Mucosa of descending colon (tissue), 3 donors: Measurements from ENCODE around the gene LHFPL3. TPM values are rescaled to one million over a fixed set of nuclear protein-coding genes. Genes with fewer than 3 reads are reported as not detected.

Experiments
- ATAC-seq: fragments of 200-7000 bp; cut with Tn5 transposase; one replicate; pipeline ENCODE4 v1.9.1; 2020; ENCODE audit warnings: mild to moderate bottlenecking, moderate library complexity
- DNase-seq, 3 donors: peaks; one replicate each; pipeline ENCODE4 v3.0.0-alpha.2; 2020
- H3K36me3 ChIP-seq: fragments of 200-600 bp; one replicate; pipeline ENCODE4 v1.8.0; 2021; ENCODE audit warnings: low read depth, mild to moderate bottlenecking
- H3K4me1 ChIP-seq: fragments of 200-600 bp; one replicate; pipeline ENCODE4 v1.8.0; 2021; ENCODE audit warnings: low read depth, mild to moderate bottlenecking
- H3K4me3 ChIP-seq: fragments of 200-600 bp; one replicate; pipeline ENCODE4 v1.8.0; 2021; ENCODE audit warnings: mild to moderate bottlenecking
- H3K9me3 ChIP-seq: fragments of 200-600 bp; one replicate; pipeline ENCODE4 v1.8.0; 2021; ENCODE audit warnings: mild to moderate bottlenecking
- CTCF ChIP-seq: fragments of 200-600 bp; IDR thresholded peaks from one replicate; pipeline ENCODE4 v1.8.0; 2022; ENCODE audit warnings: antibody characterized with exemption, mild to moderate bottlenecking
- intact Hi-C, 2 donors: fragments of 100-400 bp; cut with DNase I in 1 of 2; cut with micrococcal nuclease in 1 of 2; formaldehyde crosslinking; loops; one replicate each; pipeline versions ENCODE4 v1.11.0 to v1.11.1; 2022; cut with DNase I, micrococcal nuclease
- total RNA-seq, 3 donors: library from RNA; stranded (reverse); fragmentation: NEBNext Ultra II Directional in 2 of 3; extraction: Animal tissue kit (Norgen Biotek cat#: 25700) in 2 of 3; gene quantifications; one replicate each; pipeline versions ENCODE4 v1.2.1 to v1.2.4, GENCODE V29; 2021 to 2023
- donor health status: DM: no; HTN: no; CAD: no; lungs with moderate emphysema.
- donor health status: DM: no; HTN: no; CAD: no.
- donor health status: DM: no; HTN: yes; CAD: no.

LHFPL3 gene
- total RNA-seq, 3 donors from 2014 or later, result 0.26 to 0.57 (median 0.31) TPM

- no peaks in the 10 kb centered on the region for H3K36me3 ChIP-seq
- intact Hi-C loops, result no loop called here
- H3K4me1 ChIP-seq, result no peaks in the 10 kb centered on the region
- no peak for DNase-seq
- TF ChIP-seq CTCF, result no peak
- no peaks in the 10 kb centered on the region for H3K9me3 ChIP-seq
- ATAC-seq, result no peak
- H3K4me3 ChIP-seq, result no peak overlapping the region
Measured at GRCh38 chr7:104367926-104368325, 39.5 kb downstream of the LHFPL3 start.

GRCh38 chr7:104371216-104371979 lies 43.0 kb downstream of the LHFPL3 start:
- no peak for TF ChIP-seq CTCF
- intact Hi-C loops, result no loop called here
- no peak for DNase-seq
- no peaks in the 10 kb centered on the region for H3K36me3 ChIP-seq
- H3K9me3 ChIP-seq, result no peaks in the 10 kb centered on the region
- H3K4me3 ChIP-seq, result no peak overlapping the region
- H3K4me1 ChIP-seq, result no peaks in the 10 kb centered on the region
- no peak for ATAC-seq

- intact Hi-C loops, result no loop called here
- Histone ChIP-seq H3K4me1 (no peaks in the 10 kb centered on the region), H3K9me3 (no peaks in the 10 kb centered on the region), H3K4me3 (no peak overlapping the region), H3K36me3 (no peaks in the 10 kb centered on the region)
- ATAC-seq (no peak), DNase-seq (no peak)
- no peak for TF ChIP-seq CTCF
Measured at GRCh38 chr7:104371980-104372357, 43.6 kb downstream of the LHFPL3 start.

GRCh38 chr7:104382616-104383015 lies 54.2 kb downstream of the LHFPL3 start:
- no peak for DNase-seq
- Histone ChIP-seq H3K4me1 (no peaks in the 10 kb centered on the region), H3K9me3 (peaks cover 4% of the 10 kb centered on the region), H3K4me3 (no peak overlapping the region), H3K36me3 (no peaks in the 10 kb centered on the region)
- no peak for TF ChIP-seq CTCF
- intact Hi-C loops, result no loop called here
- no peak for ATAC-seq

GRCh38 chr7:104386943-104387342 lies 58.5 kb downstream of the LHFPL3 start:
- TF ChIP-seq CTCF, result no peak
- H3K4me3 ChIP-seq, result no peak overlapping the region
- no peaks in the 10 kb centered on the region for H3K36me3 ChIP-seq
- DNase-seq (no peak), ATAC-seq (no peak)
- peaks cover 4% of the 10 kb centered on the region for H3K9me3 ChIP-seq
- H3K4me1 ChIP-seq, result no peaks in the 10 kb centered on the region
- intact Hi-C loops, result no loop called here
